HEK293 (cell line): ENCODE measurements around the gene SARS1.

ENCODE experiments used
- CTCF ChIA-PET: fragments of 350-600 bp; formaldehyde crosslinking; extraction: SDS; loops from one replicate; lab custom pipeline; 2021; ENCODE audit warnings: antibody characterized with exemption; lab: Yijun Ruan, JAX
- POLR2A ChIA-PET: fragments of 300-600 bp; formaldehyde crosslinking; extraction: SDS; loops from one replicate; lab custom pipeline; 2020; ENCODE audit warnings: antibody characterized with exemption, inconsistent platforms; lab: Yijun Ruan, JAX
- H3K27ac ChIP-seq: fragments of 200-500 bp; sonication (Bioruptor generic); 2 replicates; pipeline ENCODE4 v1.5.1; 2014; ENCODE audit warnings: low read depth, low read length, control low read depth, inconsistent platforms; ENCODE audit errors: extremely low read depth
- H3K36me3 ChIP-seq, 2 experiments: fragments of 200-500 bp in 1 of 2; sonication (Bioruptor generic) in 1 of 2; 1 replicate in 1 of 2; 2 replicates in 1 of 2; pipeline ENCODE4 v1.5.1; 2014 to 2017; ENCODE audit warnings: inconsistent platforms in 2 of 2, low read length in 2 of 2; ENCODE audit not compliant: control insufficient read depth in 2 of 2, insufficient read depth in 1 of 2
- H3K4me1 ChIP-seq: fragments of 200-500 bp; sonication (Bioruptor generic); 2 replicates; pipeline ENCODE4 v1.5.1; 2014; ENCODE audit warnings: mild to moderate bottlenecking, low read length, inconsistent platforms; ENCODE audit not compliant: control insufficient read depth, insufficient read depth
- H3K4me3 ChIP-seq: 2 replicates; pipeline ENCODE4 v1.5.1; 2011; ENCODE audit warnings: low read depth, mild to moderate bottlenecking, control low read depth, low read length, moderate library complexity
- H3K9me3 ChIP-seq: fragments of 200-500 bp; sonication (Bioruptor generic); 2 replicates; pipeline ENCODE4 v1.5.1; 2014; ENCODE audit warnings: low read depth, low read length, inconsistent platforms; ENCODE audit not compliant: control insufficient read depth, insufficient read depth
- BCL11B ChIP-seq: fragments of 450-650 bp; formaldehyde crosslinking; IDR thresholded peaks from 2 replicates; pipeline ENCODE4 v1.5.1; 2016; ENCODE audit warnings: low read depth, missing biosample characterization, missing genetic modification characterization
- HOXA7 ChIP-seq: sonication (generic); formaldehyde crosslinking; IDR thresholded peaks from 2 replicates; pipeline ENCODE4 v1.8.1; 2022; ENCODE audit warnings: missing genetic modification reagents, borderline replicate concordance
- INSM2 ChIP-seq: fragments of 450-650 bp; formaldehyde crosslinking; IDR thresholded peaks from 2 replicates; pipeline ENCODE4 v1.5.1; 2016; ENCODE audit warnings: missing biosample characterization, missing genetic modification characterization
- KLF17 ChIP-seq: fragments of 450-650 bp; formaldehyde crosslinking; IDR thresholded peaks from 2 replicates; pipeline ENCODE4 v1.5.1; 2016; ENCODE audit warnings: missing biosample characterization, missing genetic modification characterization
- KLF8 ChIP-seq: fragments of 450-650 bp; formaldehyde crosslinking; IDR thresholded peaks from 2 replicates; pipeline ENCODE4 v1.5.1; 2016; ENCODE audit warnings: missing biosample characterization, missing genetic modification characterization
- SP2 ChIP-seq: fragments of 450-650 bp; formaldehyde crosslinking; IDR thresholded peaks from 2 replicates; pipeline ENCODE4 v1.5.1; 2016; ENCODE audit warnings: missing biosample characterization, missing genetic modification characterization
- ZBTB49 ChIP-seq: fragments of 450-650 bp; formaldehyde crosslinking; IDR thresholded peaks from 2 replicates; pipeline ENCODE4 v1.5.1; 2016; ENCODE audit warnings: missing biosample characterization, missing genetic modification characterization, low read depth
- ZFP3 ChIP-seq: fragments of 450-650 bp; formaldehyde crosslinking; IDR thresholded peaks from 2 replicates; pipeline ENCODE4 v1.5.1; 2016; ENCODE audit warnings: low read depth, missing biosample characterization, missing genetic modification characterization
- ZFP37 ChIP-seq: fragments of 450-650 bp; formaldehyde crosslinking; IDR thresholded peaks from 2 replicates; pipeline ENCODE4 v1.5.1; 2016; ENCODE audit warnings: missing biosample characterization, missing genetic modification characterization
- ZNF132 ChIP-seq: fragments of 450-650 bp; formaldehyde crosslinking; IDR thresholded peaks from 2 replicates; pipeline ENCODE4 v1.5.1; 2017; ENCODE audit warnings: missing biosample characterization, missing genetic modification characterization, borderline replicate concordance
- ZNF16 ChIP-seq: fragments of 450-650 bp; formaldehyde crosslinking; IDR thresholded peaks from 2 replicates; pipeline ENCODE4 v1.5.1; 2016; ENCODE audit warnings: low read depth, missing biosample characterization, missing genetic modification characterization
- ZNF24 ChIP-seq: fragments of 450-650 bp; formaldehyde crosslinking; IDR thresholded peaks from 2 replicates; pipeline ENCODE4 v1.5.1; 2016; ENCODE audit warnings: missing biosample characterization, missing genetic modification characterization
- ZNF311 ChIP-seq: fragments of 450-650 bp; formaldehyde crosslinking; IDR thresholded peaks from 2 replicates; pipeline ENCODE4 v1.5.1; 2017; ENCODE audit warnings: missing biosample characterization, missing genetic modification characterization, borderline replicate concordance
- ZNF391 ChIP-seq: fragments of 450-650 bp; formaldehyde crosslinking; IDR thresholded peaks from 2 replicates; pipeline ENCODE4 v1.5.1; 2016; ENCODE audit warnings: low read depth, missing biosample characterization, missing genetic modification characterization, borderline replicate concordance
- ZNF404 ChIP-seq: fragments of 450-650 bp; formaldehyde crosslinking; IDR thresholded peaks from 2 replicates; pipeline ENCODE4 v1.5.1; 2017; ENCODE audit warnings: missing biosample characterization, missing genetic modification characterization
- ZNF449 ChIP-seq: fragments of 450-650 bp; formaldehyde crosslinking; IDR thresholded peaks from 2 replicates; pipeline ENCODE4 v1.5.1; 2017; ENCODE audit warnings: missing biosample characterization, mild to moderate bottlenecking, missing genetic modification characterization, moderate library complexity
- ZNF558 ChIP-seq: fragments of 450-650 bp; formaldehyde crosslinking; IDR thresholded peaks from 2 replicates; pipeline ENCODE4 v1.5.1; 2016; ENCODE audit warnings: missing biosample characterization, missing genetic modification characterization
- ZNF560 ChIP-seq: fragments of 450-650 bp; formaldehyde crosslinking; IDR thresholded peaks from 2 replicates; pipeline ENCODE4 v1.5.1; 2017; ENCODE audit warnings: missing biosample characterization, missing genetic modification characterization, borderline replicate concordance
- ZNF580 ChIP-seq: fragments of 450-650 bp; formaldehyde crosslinking; IDR thresholded peaks from 2 replicates; pipeline ENCODE4 v1.5.1; 2016; ENCODE audit warnings: missing biosample characterization, missing genetic modification characterization
- ZNF600 ChIP-seq: fragments of 450-650 bp; formaldehyde crosslinking; IDR thresholded peaks from 2 replicates; pipeline ENCODE4 v1.5.1; 2016; ENCODE audit warnings: missing biosample characterization, missing genetic modification characterization
- ZNF624 ChIP-seq: fragments of 450-650 bp; formaldehyde crosslinking; IDR thresholded peaks from 2 replicates; pipeline ENCODE4 v1.5.1; 2017; ENCODE audit warnings: missing biosample characterization, missing genetic modification characterization
- ZNF626 ChIP-seq: fragments of 450-650 bp; sonication (Bioruptor Pico); formaldehyde crosslinking; IDR thresholded peaks from 2 replicates; pipeline ENCODE4 v1.5.1; 2018; ENCODE audit warnings: missing biosample characterization, missing genetic modification characterization, inconsistent platforms
- ZNF629 ChIP-seq: fragments of 450-650 bp; formaldehyde crosslinking; IDR thresholded peaks from 2 replicates; pipeline ENCODE4 v1.5.1; 2017; ENCODE audit warnings: missing biosample characterization, missing genetic modification characterization
- ZNF645 ChIP-seq: fragments of 450-650 bp; formaldehyde crosslinking; IDR thresholded peaks from 2 replicates; pipeline ENCODE4; 2016; ENCODE audit warnings: missing biosample characterization, missing genetic modification characterization
- ZNF701 ChIP-seq: fragments of 450-650 bp; formaldehyde crosslinking; IDR thresholded peaks from 2 replicates; pipeline ENCODE4 v1.5.1; 2016; ENCODE audit warnings: missing biosample characterization, missing genetic modification characterization
- ZNF768 ChIP-seq: fragments of 450-650 bp; formaldehyde crosslinking; IDR thresholded peaks from 2 replicates; pipeline ENCODE4 v1.5.1; 2018; ENCODE audit warnings: missing biosample characterization, mild to moderate bottlenecking, missing genetic modification characterization
- ZNF776 ChIP-seq: fragments of 450-650 bp; formaldehyde crosslinking; IDR thresholded peaks from 2 replicates; pipeline ENCODE4 v1.5.0; 2017; ENCODE audit warnings: missing biosample characterization, missing genetic modification characterization, borderline replicate concordance
- ZNF830 ChIP-seq: fragments of 450-650 bp; IDR thresholded peaks from 2 replicates; pipeline ENCODE4 v1.5.0; 2018; ENCODE audit warnings: missing biosample characterization, missing genetic modification characterization, low read depth, mild to moderate bottlenecking, moderate library complexity
- ZSCAN23 ChIP-seq: fragments of 450-650 bp; formaldehyde crosslinking; IDR thresholded peaks from 2 replicates; pipeline ENCODE4 v1.5.1; 2016; ENCODE audit warnings: missing biosample characterization, missing genetic modification characterization

The SARS1 gene

GRCh38 chr1:109213824-109214693 is at the start of gene SARS1:
Gene SARS1 (plus strand): TSS chr1:109213918. CDS start chr1:109213993, 75 bp downstream.
- CTCF ChIA-PET: interaction anchor here (0.6 to 3.7 kb wide), 11 partner anchors 8 to 102 kb away, joined by 3 to 17 read pairs (median 4); a partner anchor contains a TSS
- POLR2A ChIA-PET: interaction anchor here (0.5 to 2.6 kb wide), 15 partner anchors 8 to 285 kb away, joined by 3 to 19 read pairs (median 3); partner anchors contain the start of genes PSRC1, SORT1 and WDR47
- TF ChIP-seq ZSCAN23 (tag by site-specific recombination) (0 out of 2 replicates have a peak, but pooled peaks have one; percentile 53), ZNF404 (no peak), ZFP3 (no peak), ZBTB49 (tag by site-specific recombination) (no peak), ZNF626 (tag by site-specific recombination) (no peak), ZNF645 (tag by site-specific recombination) (no peak), ZNF560 (no peak), KLF8 (tag by site-specific recombination) (peak; percentile 76; the same call in 1 of the 2 replicates), ZNF629 (peak; percentile 45), ZNF391 (tag by site-specific recombination) (no peak; the same call in none of the 2 replicates), ZNF449 (tag by site-specific recombination) (no peak), INSM2 (no peak), ZNF768 (tag by site-specific recombination) (no peak), BCL11B (tag by site-specific recombination) (no peak), ZNF16 (tag by site-specific recombination) (no peak), ZNF311 (tag by site-specific recombination) (no peak), ZNF624 (tag by site-specific recombination) (no peak), ZNF558 (tag by site-specific recombination) (no peak), ZNF776 (no peak), SP2 (tag by site-specific recombination) (peak; percentile 81), ZNF701 (no peak), ZFP37 (tag by site-specific recombination) (peak; percentile 79), HOXA7 (no peak), ZNF24 (tag by site-specific recombination) (no peak; the same call in 1 of the 2 replicates), ZNF600 (tag by site-specific recombination) (peak; percentile 87), KLF17 (tag by site-specific recombination) (no peak; the same call in 1 of the 2 replicates), ZNF580 (tag by site-specific recombination) (peak; percentile 84), ZNF830 (tag by site-specific recombination) (no peak), ZNF132 (tag by site-specific recombination) (no peak)

More at GRCh38 chr1:109213824-109214693, at the start of gene SARS1:
- Histone ChIP-seq H3K4me1 (peaks cover 3% of the 10 kb centered on the region; the same call in 1 of the 2 replicates), H3K4me3 (peak within 1 kb of the TSS; percentile 89), H3K27ac (peak within 1 kb of the TSS; percentile 56), H3K36me3 (peaks cover 0 to 15% of the 10 kb centered on the region in 2 experiments; a peak in 1 of 3 replicates), H3K9me3 (no peaks in the 10 kb centered on the region)
